Activated B cell treated with CpG ODN at 0.5 μM for 24 hours (primary cell): Measurements from ENCODE around the gene ARVCF. TPM values are rescaled to one million over a fixed set of nuclear protein-coding genes. Genes with fewer than 3 reads are reported as not detected.

Experiments
- ATAC-seq: fragments of 200-7000 bp; cut with Tn5 transposase; one replicate; pipeline ENCODE4 v1.10.0; 2021; ENCODE audit warnings: low read depth, mild to moderate bottlenecking, moderate library complexity
- CTCF ChIA-PET: fragments of 350-600 bp; sonication (Branson Sonifier 250); formaldehyde crosslinking; loops from one replicate; lab custom pipeline; 2021; ENCODE audit warnings: antibody characterized with exemption; lab: Charles Lee
- POLR2A ChIA-PET: fragments of 350-600 bp; sonication (Branson Sonifier 250); formaldehyde crosslinking; loops from one replicate; lab custom pipeline; 2021; ENCODE audit warnings: antibody characterized with exemption; lab: Charles Lee
- DNase-seq: peaks from one replicate; pipeline ENCODE4 v3.0.0; 2022
- H3K27ac Mint-ChIP-seq: one replicate; pipeline ENCODE4 v1.8.0; 2020; ENCODE audit warnings: mixed read lengths
- H3K27me3 Mint-ChIP-seq: one replicate; pipeline ENCODE4 v1.8.0; 2021; ENCODE audit warnings: mixed read lengths
- H3K36me3 Mint-ChIP-seq: one replicate; pipeline ENCODE4 v1.8.0; 2021; ENCODE audit warnings: low read depth, mixed read lengths
- H3K4me1 Mint-ChIP-seq: one replicate; pipeline ENCODE4 v1.8.0; 2021; ENCODE audit warnings: mixed read lengths
- H3K4me3 Mint-ChIP-seq: one replicate; pipeline ENCODE4 v1.8.0; 2020; ENCODE audit warnings: mild to moderate bottlenecking, mixed read lengths
- H3K9me3 Mint-ChIP-seq: one replicate; pipeline ENCODE4 v1.8.0; 2020; ENCODE audit warnings: mixed read lengths
- intact Hi-C: fragments of 100-400 bp; cut with micrococcal nuclease; formaldehyde crosslinking; loops from one replicate; pipeline ENCODE4 v1.15.1; 2024
- total RNA-seq: library from RNA; stranded (reverse); gene quantifications from 2 replicates; pipeline ENCODE4 v1.2.3, GENCODE V29; 2022
- TF ChIP-seq, protein P1 (sequence below): fragments of 200-600 bp; IDR thresholded peaks from one replicate; pipeline ENCODE4 v1.8.0; 2022; ENCODE audit warnings: antibody characterized with exemption, mild to moderate bottlenecking

Gene ARVCF
- total RNA-seq, 1 donor from 2014 or later, result 6.5 TPM

DNA sequence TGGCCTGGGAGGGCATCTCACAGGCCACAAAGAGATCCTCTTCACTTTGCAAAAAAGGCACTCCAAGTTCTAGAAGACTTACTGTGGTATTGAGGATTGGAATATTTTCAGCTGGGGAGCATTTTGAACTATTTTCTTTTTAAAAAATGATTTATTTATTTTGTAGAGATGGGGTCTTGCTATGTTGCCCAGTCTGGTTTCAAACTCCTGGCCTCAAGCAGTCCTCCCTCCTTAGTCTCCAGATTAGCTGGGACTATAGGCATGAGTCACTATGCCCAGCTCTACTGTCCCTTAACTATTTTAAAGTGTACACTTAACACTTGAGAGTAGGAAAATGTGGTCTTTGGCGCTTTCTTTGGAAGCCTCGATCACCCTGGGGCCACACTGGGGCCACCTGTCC lies 38.5 kb upstream of the ARVCF start:
- CTCF ChIA-PET, result no interaction called here
- no peaks in the 10 kb centered on the region for H3K4me1 Mint-ChIP-seq
- TF ChIP-seq, protein P1, sequence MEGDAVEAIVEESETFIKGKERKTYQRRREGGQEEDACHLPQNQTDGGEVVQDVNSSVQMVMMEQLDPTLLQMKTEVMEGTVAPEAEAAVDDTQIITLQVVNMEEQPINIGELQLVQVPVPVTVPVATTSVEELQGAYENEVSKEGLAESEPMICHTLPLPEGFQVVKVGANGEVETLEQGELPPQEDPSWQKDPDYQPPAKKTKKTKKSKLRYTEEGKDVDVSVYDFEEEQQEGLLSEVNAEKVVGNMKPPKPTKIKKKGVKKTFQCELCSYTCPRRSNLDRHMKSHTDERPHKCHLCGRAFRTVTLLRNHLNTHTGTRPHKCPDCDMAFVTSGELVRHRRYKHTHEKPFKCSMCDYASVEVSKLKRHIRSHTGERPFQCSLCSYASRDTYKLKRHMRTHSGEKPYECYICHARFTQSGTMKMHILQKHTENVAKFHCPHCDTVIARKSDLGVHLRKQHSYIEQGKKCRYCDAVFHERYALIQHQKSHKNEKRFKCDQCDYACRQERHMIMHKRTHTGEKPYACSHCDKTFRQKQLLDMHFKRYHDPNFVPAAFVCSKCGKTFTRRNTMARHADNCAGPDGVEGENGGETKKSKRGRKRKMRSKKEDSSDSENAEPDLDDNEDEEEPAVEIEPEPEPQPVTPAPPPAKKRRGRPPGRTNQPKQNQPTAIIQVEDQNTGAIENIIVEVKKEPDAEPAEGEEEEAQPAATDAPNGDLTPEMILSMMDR, result no peak
- POLR2A ChIA-PET, result no interaction called here
- intact Hi-C loops, result no loop called here
- DNase-seq (no peak), ATAC-seq (no peak)
- H3K4me3 Mint-ChIP-seq, result no peak overlapping the region
- no peak overlapping the region for H3K27ac Mint-ChIP-seq
- H3K36me3 Mint-ChIP-seq, result peaks cover 70% of the 10 kb centered on the region
- H3K27me3 Mint-ChIP-seq, result no peaks in the 10 kb centered on the region
- no peaks in the 10 kb centered on the region for H3K9me3 Mint-ChIP-seq

DNA sequence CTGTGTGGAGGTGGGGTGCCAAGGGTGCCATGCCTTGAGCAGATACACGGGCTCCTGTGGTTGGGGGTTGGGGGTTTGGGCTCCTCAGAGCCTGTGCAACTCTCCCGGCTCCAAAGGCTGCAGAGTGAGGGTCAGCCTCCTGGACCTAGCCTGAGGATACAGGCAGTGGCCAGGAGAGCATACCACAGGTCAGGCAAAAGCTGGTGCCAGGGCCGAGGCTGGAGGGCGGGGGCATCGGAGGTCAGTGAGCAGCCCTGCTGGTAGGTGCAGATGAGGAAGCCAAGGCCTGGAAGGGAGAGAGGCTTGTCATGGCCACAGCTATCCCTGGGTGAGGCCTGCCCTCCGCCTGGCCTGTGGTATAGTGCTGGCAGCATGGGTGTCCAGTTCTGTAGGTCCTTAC lies 37.9 kb upstream of the ARVCF start:
- H3K27me3 Mint-ChIP-seq, result no peaks in the 10 kb centered on the region
- POLR2A ChIA-PET, result no interaction called here
- TF ChIP-seq, protein P1, result no peak
- H3K4me1 Mint-ChIP-seq, result no peaks in the 10 kb centered on the region
- peaks cover 71% of the 10 kb centered on the region for H3K36me3 Mint-ChIP-seq
- CTCF ChIA-PET, result no interaction called here
- no peak overlapping the region for H3K4me3 Mint-ChIP-seq
- no peak overlapping the region for H3K27ac Mint-ChIP-seq
- intact Hi-C loops, result no loop called here
- H3K9me3 Mint-ChIP-seq, result no peaks in the 10 kb centered on the region
- DNase-seq (no peak), ATAC-seq (no peak)

DNA sequence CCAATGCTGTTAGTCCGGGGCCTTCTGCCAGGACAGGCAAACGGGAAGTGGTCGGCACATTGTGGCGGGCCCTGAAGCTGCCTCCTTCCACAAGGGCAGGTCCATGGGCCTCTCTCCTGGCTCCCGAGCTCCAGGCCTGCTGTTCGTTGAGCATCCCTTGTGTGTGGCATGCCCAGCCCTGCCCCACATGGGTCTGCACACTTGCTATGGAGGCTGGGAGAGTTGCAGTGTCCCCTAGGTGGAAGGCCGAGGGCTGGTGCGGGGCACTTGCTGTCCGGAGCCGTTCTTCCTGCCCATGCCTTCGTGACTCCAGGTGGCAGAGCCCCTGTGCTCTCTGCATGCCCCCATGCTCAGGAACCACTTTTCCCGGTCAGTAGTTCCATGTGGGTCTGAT lies 37.4 kb upstream of the ARVCF start:
- ATAC-seq (no peak), DNase-seq (no peak)
- no peak overlapping the region for H3K4me3 Mint-ChIP-seq
- TF ChIP-seq, protein P1, result no peak
- peaks cover 69% of the 10 kb centered on the region for H3K36me3 Mint-ChIP-seq
- ChIA-PET POLR2A (no interaction called here), CTCF (no interaction called here)
- H3K27me3 Mint-ChIP-seq, result no peaks in the 10 kb centered on the region
- no peaks in the 10 kb centered on the region for H3K9me3 Mint-ChIP-seq
- no peak overlapping the region for H3K27ac Mint-ChIP-seq
- H3K4me1 Mint-ChIP-seq, result no peaks in the 10 kb centered on the region
- intact Hi-C loops, result no loop called here

DNA sequence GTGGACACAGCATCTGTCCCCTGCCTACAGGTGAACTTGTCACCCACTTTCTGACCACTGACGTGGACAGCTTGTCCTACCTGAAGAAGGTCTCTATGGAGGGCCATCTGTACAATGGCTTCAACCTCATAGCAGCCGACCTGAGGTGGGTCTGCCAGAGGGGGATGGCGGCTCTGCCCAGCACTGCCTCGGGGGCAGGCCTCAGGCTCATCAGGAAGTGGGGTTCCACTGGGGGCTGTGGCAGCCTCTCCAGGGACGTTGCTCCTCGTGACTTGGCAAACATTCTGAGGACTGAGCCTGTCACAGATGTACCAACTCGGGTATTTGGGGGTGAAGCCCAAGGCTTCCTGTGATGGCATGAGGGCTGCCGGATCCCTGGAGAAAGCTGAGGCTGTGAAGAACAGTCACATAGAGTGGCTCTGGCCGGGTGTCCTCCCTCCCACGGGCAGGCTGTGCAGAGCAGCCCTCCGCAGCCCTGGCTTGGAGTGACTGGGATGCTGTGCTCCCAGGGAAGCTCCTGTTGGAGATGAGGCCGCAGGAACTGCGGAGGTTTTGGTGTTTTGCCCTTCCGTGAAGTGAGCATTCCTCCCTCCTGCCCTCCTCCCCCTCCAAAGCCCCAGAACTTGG lies 36.9 kb upstream of the ARVCF start:
- CTCF ChIA-PET, result no interaction called here
- peaks cover 69% of the 10 kb centered on the region for H3K36me3 Mint-ChIP-seq

More for the DNA sequence above, 36.9 kb upstream of the ARVCF start:
- Mint-ChIP-seq H3K4me1 (no peaks in the 10 kb centered on the region), H3K27me3 (no peaks in the 10 kb centered on the region), H3K4me3 (no peak overlapping the region), H3K27ac (no peak overlapping the region), H3K9me3 (no peaks in the 10 kb centered on the region)
- POLR2A ChIA-PET, result interaction anchor here (0.6 kb wide), 1 partner anchor 15 kb away, joined by 4 read pairs; no protein-coding TSS in a partner anchor
- ATAC-seq (no peak), DNase-seq (no peak)
- intact Hi-C loops, result no loop called here
- TF ChIP-seq, protein P1, result no peak
